HL-60/S4 treated with retinoic acid at 250 ng/mL for 4 days and 3 days (cell line): Measurements from ENCODE around the gene CCM2.

Experiments
- in situ Hi-C: fragments of 300-500 bp; cut with MboI; formaldehyde crosslinking; loops from 2 replicates; pipeline ENCODE4 v1.7.0; 2022; ENCODE audit warnings: low sequenced_read_pairs

CCM2 gene

DNA sequence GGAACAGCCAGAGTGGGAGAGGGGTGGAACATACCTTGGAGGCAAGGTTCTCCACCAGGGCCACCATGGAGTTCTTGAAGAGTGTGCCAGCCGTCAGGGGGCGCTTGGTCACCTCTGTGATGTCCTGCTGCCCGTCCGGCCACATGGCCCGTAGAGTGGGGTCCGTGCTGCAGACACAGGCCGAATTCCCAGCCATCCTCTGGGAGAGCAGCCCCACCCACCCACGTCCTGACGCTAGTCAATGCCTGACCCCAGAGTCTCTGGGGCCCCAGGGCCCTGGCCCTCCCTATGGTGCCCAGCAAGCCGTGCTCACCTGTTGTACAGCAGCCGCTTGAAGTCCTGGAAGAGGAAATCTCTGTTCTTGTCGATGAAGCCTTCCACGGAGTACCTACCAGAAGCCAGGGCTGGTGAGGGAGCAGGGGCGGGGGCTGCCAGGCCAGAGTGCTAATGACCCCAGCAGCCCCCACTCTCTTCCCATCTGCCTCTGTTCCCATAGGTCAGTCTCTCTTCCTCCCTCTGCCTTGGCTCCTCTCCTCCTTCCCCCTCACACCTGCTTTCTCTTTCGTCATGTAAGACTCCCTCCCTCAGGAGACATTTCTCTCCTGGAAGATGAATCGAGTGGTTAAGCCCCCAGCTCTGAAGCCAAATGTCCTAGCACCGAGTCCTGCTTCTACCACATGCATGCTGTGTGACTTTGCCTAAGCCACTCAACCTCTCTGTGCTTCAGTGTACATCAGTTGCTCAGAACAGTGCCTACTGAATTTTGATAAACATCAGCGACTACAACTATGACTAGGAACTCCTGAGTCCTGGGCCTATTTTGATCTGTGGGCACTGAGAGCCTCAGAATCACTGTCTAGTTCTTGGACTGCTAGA, 32.2 kb upstream of the CCM2 start:
- in situ Hi-C loops = no loop called here

DNA sequence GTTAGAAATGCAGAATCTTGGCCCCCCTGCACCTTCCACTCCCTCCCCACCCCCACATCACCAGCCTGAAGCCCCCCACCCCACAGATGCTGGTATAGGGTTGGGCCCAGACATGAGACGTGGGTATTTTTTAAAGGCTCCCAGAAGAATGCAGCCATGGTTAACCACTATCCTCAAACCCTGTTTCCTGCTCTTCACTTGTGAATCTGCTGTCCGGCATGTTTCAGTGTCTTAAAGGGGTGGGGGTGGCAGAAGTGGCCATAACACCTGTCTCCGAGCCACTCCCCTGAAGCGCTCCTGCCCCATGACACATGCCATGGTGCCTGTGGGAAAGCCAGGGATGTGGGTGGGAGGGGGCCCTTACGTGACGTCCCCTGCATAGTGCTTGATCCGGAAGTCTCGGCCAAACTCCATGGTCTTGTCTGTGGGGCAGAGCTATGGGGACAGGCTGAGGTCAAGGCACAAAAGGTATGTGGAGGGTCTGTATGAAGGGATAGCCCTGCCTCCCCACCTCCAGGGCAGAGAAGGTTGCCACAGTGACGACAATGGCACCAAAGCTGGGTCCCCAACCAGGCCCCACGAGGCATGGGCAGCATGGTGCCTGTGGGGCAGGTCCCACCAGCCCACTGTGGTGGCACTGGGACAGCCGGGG, 30.8 kb upstream of the CCM2 start:
- in situ Hi-C loops = no loop called here

DNA sequence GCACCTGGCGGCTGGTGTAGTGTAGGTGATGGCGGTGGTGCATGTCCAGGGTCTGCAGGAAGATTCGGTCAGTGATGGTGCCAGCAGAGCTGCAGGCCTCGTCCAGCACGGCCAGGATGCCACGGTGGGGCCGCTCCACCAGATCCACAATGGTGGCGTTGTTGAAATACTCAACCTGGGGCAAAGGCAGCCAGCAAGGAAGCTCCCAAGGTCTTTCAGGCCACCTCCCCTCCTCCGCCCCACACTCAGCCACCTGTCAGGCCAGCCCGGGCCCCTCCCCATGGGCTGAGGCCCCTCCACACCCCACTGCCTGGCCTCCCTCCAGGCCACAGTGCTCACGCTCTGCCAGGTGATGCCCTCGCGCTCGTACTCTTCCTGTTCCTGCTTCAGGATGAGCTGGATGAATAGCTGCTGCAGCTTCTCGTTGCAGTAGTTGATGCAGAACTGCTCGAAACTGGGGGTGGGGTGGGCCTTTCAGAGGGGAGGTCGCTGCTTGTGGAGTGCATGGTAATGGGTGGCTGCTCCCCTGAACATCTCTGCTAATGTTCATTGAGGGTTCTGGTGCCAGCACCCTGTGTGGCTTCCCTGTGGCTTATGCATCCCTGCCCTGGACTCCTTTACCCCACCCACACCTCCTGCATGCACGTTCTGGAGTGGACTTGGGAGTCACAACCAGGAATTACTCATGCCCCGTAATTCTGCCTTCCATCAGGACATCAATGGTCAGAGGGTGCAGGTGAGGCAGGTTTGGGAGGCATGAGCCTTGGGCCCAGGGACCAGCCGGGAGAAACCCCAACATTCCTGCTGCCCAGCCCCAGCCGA, 30.1 kb upstream of the CCM2 start:
- in situ Hi-C loops = no loop called here

DNA sequence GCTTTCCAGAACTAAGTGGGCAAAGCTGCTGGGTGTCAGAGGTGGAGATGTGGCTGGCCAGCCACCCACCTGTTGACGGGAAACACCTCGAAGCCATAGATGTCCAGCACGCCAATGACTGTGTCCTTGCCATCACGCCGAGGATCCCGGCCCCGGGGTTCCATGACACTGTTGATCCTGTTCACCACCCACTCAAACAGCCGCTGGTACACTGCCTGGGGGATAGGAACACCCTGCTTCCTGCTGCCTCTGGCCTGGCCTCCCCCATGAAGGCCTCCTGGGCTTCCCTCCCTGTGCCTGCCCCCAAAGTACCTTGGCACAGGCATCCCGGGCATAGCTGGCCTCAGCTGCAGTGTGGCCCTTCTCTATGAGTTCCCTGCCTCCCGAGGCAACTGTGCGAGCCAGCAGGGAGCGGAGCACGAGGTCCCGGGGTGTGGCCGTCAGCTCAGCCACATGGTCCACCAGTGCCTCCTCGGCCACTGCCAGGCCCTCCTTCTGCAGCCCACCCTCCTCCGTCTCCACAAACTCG, 29.4 kb upstream of the CCM2 start:
- in situ Hi-C loops = no loop called here

DNA sequence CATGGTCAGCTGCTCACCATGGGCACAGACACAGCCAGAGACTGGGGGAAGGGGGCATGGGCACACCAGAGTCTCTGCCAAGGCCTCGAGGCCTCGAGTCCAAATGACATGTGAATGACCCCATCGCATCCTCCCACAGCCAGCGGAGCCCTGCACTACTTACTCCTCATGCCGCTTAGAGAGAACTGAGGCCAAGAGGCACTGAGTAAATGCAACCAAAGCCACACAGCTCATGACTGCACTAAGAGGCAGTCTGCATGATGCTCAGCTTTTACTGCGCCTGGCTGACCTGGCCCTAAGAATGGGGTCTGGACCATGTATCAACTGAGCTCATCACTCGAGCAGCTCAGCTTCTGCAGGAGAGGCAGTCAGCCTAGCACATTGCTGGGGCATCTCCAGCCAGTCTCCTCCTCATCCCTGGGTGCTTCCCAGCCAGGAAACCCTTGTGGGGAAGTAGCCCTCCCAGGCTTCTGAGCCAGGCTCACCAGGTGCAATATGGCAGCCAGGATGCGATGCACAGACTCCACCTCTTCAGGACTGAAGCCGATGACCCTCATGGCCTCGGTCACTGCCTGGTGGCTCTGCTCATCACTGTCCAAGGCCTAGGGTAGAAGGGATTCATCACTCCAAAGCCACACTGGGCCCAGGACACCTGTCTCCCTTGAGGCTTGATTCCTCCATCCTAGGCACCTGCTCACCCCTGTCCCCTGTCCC, 28.7 kb upstream of the CCM2 start:
- in situ Hi-C loops = no loop called here

DNA sequence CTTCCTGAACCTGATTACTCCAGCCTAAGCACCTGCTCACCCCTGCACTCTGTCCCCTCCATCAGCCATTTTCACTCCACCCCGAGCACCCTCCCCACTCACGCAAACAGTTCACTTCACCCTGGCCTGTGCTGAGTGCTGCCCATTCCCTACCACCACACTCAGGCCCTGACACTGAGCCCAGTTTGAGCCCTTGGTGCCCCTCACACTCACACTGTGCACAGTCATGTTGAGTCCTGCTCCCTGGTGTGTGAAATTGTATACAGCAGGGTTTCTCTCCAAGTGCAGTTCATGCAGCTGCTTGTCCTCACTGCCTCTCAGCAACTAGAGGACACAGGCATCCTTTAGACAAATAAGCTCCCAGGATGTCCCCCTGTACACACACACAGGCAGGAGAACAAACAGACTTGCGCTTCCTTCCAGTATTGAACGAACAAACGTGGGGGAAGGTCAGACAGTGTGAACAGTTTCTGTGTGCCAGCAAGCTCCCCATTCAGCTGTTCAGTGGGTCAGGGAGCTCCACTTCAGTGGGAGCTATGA, 28.0 kb upstream of the CCM2 start:
- in situ Hi-C loops = no loop called here

DNA sequence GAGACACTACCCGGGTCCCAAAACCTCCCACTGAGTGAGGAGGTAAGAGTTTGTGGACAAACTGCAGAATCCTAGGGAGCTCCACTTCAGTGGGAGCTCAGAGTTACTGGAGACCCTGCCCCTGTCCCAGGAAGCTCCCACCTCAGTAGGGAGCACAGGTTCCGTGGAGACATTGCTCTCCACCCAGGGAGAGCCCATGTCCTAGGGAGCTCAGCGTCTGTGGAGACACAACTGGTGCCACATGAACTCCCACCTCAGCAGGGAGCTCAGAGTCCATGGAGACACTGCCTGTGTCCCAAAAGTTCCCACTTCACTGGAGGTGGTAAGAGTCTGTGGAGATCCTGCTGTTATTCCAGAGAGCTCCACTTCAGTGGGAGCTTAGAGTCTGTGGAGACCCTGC, 27.4 kb upstream of the CCM2 start:
- in situ Hi-C loops = no loop called here

DNA sequence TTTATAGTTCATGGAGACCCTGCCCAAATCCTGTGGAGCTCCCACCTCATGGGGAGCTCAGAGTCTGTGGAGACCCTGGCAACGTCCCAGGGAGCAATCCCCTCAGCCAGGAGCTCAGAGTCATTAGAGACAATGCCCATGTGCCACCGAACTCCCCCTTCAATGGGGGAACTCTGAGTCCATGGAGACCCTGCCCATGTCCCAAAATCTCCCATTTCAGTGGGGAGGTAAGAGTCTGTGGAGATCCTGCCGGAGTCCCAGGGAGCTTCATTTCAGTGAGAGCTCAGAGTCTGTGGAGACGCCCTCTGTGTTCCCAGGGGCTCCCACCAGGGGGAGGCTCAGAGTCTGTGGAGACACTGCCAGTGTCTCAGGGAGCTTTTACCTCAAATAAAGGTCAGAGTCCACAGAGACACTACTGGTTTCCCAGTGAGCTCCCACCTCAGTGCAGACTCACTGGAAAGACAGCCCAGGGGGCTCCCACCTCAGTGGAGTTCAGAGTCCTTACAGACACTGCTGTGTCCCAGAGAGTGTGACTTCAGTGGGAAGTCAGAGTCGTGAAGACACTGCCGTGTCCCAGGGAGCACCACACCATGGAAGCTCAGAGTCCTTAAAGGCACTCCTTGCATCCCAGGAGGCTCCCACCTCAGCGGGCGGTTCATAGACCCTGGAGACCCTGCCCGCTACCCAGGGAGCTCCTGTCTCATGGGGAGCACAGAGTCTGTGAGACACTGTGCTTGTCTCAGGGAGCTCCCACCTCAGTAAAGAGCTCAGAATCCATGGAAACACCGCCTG, 26.2 kb upstream of the CCM2 start:
- in situ Hi-C loops = no loop called here

DNA sequence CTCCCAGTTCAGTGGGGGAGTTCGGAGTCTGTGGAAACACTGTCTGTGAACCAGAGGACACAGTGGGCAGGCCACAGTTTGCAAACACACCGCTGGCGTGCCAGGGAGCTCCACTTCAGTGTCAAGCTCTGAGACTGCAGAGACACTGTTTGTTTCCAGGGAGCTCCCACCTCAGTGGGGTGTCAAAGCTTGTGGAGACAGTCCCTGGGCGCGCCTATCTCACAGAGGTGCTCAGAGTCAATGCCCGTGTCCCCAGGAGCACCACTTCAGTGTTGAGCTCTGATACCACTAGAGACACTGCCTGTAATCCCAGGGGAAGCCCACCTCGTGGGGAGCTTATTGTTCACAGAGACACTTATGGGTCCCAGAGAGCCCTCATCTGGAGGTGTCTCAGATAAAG, 25.5 kb upstream of the CCM2 start:
- in situ Hi-C loops = no loop called here

DNA sequence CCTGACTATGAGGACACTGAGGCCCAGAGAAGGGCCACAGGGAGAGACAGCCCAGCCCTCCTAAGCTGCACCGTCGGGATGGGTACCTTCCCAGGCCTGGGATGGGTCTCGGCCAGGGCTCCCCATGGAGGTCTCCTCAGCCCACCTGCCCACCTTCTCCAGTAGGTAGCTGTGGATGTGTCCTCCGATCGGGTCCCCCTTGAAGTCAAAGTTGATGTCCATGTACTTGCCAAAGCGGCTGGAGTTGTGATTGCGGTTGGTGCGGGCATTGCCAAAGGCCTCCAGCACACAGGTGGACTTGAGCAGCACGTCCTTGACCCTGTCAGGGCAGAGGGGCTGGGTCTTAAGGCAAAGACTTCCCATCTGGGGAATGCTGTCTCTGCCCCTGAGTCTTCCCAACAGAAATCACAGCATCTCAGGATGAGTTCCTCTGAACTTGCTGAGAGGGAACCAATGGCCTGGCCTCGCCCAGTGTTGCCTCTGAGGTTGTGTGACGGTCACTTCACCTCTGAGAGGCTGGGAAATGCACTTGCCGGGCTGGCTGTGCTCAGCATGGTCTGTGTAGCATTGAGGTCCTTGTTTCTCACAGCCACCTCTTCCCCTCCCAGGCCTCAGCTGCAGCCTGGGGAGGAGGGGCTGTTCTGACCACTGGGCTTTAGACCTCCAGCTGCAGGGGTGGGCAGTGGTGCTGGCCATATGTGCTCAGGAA, 24.5 kb upstream of the CCM2 start:
- in situ Hi-C loops = no loop called here

DNA sequence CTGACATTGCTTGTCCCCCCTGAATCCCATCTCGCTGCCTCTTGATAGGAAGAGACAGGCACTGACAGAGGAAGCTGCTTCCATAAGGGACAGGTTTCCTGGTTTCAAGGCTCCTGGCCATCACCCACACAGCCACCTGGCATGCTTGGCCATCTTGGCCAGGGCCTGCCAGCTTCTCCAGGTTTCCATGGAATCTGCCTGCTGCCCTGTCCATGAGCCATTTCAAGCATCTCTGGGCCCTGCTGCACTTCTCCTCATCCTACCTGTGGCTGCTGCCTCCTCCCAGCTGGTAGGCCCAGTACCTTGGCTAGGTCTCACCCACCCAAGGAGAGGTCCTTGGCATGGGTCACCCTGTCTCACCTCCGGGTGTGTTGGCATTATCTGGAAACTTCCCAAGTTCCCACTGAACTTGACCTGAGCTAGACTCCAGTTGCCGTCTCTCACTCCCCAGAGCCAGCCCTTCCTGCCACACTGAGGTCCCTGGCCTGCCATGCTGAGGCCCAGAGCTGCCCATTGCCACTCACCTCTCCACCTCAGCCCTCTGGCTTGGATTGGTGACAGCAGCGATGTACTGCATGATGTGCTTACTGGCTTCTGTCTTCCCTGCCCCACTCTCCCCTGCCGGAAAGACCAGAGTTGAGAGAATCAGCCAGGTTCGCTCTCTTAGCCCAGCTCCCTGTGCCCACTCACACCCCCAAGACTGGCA, 23.8 kb upstream of the CCM2 start:
- in situ Hi-C loops = no loop called here

DNA sequence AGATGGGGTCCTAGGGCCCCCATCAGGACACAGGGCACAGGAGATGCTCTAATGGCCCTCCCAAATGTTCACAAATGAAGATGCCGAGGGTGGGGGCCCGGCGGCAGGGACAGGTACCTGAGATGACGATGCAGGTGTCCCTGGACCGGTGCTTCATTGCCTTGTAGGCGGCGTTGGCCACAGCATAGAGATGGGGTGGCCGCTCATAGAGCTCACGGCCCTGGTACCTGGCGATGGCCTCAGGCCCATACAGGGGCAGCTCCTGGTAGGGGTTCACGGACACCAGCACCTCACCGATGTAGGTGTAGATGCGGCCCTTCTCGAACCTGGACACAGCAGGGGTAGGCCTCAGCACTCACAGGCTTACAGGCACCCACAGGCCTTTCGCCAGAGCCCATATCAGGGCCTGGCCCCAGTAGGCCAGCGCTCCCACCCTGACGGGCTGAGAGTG, 23.2 kb upstream of the CCM2 start:
- in situ Hi-C loops = no loop called here

DNA sequence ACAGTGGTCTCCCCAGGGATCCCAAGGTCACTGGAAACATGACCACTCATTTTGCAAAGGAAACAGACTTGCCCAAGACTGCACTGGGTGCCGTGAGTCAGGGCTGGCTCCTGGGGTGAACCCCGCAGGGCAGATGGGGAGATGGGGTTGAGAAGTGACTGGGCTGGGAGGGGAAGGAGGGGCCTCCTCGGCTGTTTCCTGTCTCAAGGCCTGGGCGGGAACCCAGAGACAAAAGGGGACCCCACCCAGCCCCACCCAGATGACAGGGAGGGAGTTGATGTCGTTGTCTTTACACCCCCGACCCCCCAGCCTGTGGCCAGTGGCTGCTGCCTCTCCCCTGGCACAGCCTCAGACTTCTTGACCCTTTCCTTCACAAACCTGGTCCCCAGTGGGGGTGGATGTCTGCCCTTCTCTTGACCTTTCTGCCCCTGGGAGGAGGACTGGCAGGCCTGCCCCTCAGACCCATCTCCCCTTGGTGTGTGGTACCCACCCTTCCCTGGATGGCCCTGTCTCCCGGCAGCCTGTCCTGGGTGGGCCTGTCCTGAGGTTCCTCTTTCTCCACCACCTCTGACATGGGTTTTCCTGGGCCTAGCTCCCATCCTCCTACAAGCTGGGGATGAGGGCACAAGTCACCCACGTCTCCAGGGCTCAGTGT, 22.6 kb upstream of the CCM2 start:
- in situ Hi-C loops = no loop called here

DNA sequence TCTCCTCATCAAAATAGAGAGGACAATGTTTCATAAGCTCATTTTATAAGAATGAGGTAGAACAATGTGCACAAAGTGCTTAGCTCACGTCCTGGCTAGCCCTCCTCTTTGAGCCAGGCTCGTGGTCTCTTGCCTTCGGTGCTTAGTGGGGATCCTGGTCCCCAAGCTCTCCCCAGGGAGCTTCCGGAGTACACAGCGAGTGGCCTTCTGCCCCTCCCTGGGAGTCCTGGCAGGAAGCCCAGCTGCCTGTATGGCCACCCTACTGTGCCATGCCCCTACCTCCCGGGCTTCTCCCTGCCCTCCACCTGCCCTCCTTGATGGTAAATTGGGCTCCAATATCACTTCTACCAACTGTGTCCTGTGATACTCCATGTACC, 22.1 kb upstream of the CCM2 start:
- in situ Hi-C loops = no loop called here

DNA sequence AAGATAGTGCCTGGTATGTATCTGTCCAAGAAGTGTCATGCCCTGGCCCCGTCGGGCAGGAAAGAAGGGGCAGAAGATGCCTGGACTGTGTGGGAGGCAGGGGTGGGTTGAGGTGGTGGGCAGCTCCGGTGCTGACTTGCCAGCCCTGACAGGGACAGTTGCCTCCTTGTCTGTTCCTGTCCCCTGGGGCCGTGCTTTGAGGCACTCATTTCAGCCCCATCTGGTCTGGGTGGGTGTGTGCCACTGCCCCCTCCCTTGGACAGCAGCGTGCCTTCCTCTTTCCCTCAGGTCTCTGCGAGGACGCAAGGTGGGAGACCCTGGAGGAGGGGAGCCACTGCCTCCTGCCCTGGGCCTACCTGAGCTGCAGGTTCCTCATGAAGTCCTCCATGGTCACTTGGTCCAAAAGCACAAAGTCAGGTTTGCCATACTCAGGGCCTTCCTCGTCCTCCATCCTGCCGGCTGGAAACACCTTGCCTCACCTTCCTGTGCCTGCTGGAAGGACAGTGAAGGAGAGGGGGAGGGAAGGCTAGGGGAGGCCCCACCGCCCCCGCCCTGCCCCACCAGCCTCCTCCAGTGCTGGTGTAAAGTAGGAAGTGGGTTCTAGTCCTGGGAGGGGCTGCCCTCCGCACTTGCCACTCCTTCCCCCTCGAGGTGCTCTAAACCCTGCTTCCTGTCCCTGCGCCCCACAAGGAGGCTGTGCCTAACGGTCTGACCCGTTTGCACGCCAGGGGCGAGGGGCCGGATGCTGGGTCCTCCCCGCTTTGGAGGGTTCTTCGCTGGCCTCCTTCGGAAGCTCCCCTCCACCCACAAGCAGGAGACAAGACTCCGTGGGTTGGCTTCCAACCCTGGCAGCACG, 21.3 kb upstream of the CCM2 start, which contains the start of gene MYO1G:
Gene MYO1G (minus strand): TSS at position 505 of the 856 bp plus-strand sequence. CDS start 54 bp downstream, at position 451.
- in situ Hi-C loops = no loop called here

DNA sequence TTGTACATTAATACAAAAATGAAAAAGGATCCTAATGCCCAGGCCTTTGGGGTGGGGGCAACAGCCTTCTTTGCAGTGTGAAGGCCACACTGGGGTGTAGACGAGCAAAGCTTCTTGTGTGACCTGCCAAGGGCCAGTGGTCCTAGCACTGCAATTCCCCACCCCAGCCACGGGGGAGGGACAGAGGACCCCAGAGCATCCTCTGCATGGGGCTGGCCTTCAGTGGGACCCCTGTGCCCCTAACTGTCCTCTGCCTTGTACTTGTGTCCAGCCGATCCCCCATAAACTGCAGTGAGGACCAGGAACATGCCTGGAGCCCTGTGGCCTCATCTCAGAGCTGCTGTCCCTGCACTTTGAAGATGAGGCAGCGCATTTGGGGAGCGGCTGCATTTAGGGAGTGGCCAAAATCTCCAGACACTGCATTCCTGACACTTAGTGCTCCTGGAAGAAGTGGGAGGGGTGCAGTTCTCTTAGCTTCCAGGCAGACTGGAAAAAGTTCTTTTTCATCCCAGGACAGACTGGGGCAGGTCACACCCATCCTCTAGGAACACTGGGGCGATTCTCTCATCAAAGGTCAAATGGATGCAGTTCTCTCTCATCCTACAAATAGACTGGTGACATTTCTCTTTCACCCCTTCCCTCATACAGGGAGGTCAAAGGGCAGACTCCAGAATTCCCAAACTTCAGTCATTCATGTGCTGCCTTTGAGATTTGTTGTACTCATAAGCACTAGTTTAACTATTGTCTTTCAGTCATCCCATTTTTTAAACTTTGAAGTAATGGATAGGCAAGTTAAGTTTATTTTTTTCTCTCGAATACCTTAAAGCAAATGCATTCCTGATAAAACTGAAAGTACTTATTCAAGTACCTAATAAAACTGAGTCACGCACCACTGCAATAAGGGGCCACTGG, 20.3 kb upstream of the CCM2 start:
- in situ Hi-C loops = no loop called here
